Measurements from ENCODE around the gene H2BK1.

The H2BK1 gene

GRCh38 chr7:151179287-151179860, 30.9 kb downstream of the H2BK1 start:
- no peak for DNase-seq (ENCODE audit: low spot score)

DNA sequence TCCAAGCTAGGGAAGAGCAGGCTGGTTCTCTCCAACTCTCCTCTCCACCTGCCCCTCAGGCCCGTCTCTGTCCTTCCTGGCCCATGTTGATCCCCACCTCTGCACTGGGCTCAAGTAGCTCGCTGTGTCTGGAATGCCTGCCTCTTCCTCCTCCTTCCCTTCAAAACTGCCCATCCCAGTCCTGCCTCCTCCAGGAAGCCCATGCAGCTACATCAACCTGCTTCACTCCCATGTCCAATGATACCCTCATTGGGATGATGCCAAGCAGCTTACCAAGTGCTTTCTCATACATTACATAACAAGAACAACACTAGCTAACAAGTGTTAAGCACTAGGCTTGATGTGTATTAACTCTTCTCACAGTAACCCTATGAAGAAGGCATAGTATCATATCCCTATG, 31.5 kb downstream of the H2BK1 start:
- no peak for DNase-seq (ENCODE audit: low spot score)

DNA sequence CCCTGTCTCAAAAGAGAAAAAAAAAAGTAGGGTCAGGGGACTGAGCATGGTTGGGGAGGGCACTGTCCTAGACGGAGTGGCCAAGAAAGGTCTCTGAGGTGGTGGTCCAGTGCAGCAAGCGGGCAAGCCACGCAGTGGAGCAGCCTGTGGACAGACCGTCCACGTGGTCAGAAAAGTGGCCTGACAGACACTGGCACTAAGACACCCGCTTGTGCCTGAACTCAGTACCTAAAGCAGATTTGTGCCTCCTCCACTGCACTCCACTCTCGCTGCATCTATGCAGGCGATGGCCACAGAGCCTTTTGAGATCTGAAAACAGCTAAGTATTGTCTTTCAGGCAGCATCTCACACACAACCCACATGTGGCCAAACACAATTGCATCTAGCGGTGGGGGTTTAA, 32.1 kb downstream of the H2BK1 start:
- no peak for DNase-seq (ENCODE audit: low spot score)

DNA sequence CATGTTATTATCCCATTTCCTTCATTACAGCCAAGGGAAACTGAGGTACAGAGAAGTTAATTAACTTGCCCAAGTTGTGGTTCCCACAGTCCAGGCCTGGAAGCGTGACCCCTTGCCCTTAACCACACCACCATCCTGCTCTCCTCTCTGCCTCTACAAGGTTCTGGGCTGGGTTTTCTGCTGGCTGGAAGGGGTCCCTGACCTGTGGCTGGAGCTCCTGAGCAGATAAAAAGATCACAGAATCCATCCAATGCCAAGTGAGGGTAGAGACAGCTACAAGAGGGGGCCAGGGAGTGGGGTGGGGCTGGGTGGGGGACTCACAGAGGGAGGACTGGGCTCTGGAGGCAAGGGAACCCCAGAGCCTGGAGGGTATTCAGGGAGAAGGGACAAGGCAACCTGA, 33.0 kb downstream of the H2BK1 start:
- DNase-seq (ENCODE audit: low spot score) = no peak

DNA sequence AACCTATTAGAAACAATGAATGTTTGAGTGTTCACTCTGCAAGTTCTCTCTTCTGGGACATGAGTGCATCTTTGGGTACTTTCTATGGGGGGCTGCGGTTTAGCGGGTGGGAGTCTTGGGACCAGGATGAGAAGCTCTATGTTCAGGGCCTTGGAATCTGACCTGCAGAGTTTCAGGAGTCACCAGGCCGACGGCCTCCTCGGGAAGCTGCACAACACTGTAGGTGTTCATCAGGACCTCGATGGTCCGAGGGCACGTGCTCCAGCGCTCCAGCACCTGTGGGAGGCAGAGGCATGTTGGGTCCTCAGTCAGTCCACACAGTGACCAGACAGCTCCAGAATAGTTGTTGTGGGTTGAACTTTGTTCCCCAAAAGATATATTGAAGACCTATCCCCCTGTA, 33.9 kb downstream of the H2BK1 start:
- DNase-seq (ENCODE audit: low spot score) = no peak

DNA sequence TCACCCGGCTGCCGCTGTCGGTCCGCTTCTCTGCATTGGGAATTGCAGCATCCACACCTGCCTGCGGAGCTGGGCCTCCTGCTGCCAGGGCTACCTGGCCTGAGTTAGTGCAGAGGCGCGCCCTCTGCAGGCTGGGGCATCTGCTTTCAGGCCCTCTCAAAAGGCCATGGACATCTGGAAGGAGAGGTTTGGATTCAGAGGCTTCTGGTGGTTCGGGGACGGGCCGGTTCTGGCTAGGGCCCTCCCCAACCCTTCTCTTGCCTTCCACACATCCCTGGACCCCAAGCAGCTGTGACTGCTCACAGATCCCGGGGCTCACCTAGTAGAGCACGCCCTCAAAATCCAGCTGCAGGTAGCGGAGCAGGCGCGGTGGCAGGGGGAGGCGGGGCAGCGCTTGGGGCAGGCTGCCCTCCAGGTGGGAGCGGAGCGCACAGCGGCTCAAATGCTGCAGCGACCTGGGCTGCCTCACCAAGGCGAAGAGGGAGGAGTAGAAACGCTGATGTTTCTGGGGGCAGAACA, 34.4 kb downstream of the H2BK1 start:
- no peak for DNase-seq (ENCODE audit: low spot score)

GRCh38 chr7:151175047-151175792, 35.1 kb downstream of the H2BK1 start:
- DNase-seq (ENCODE audit: low spot score) = no peak

DNA sequence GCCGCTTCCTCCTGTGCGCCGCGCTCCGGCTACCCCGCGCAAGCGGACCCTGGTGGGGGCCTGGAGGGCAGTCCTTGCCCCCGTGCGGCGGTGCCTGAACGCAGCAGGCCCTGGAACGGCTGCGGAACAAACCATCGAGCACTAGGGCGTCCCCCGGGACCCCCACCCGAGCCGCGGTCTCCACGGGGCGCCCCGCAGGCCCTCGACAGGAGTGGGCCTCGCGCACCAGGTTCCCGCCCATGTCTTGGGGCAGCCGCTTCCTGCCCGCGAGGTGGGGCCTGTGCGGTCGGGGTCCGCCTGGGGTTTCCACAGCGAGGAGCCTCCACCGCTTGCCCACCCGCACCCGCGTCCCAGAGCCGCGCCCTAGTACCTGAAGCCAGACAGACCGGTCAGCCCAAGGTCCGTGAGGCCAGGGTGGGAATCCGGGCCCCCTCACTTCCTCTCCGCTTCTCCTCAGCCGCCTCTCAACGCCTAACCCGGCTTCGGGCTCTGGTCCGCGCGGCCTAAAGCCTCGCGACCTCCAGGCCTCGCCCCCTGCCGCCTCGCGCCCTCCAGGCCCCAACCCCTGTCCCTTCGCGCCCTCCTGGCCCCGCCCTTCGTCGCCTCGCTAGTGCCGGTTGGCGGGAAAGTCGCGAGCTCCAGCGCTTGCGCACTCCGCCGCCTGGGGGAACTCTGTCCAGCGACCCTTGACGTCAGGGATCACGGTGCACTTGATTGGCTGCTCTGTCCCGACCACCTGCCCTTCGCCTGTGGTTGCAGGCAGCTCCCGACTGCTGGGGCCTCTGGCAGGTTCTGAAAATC, 35.8 kb downstream of the H2BK1 start:
- no peak for DNase-seq (ENCODE audit: low spot score)

DNA sequence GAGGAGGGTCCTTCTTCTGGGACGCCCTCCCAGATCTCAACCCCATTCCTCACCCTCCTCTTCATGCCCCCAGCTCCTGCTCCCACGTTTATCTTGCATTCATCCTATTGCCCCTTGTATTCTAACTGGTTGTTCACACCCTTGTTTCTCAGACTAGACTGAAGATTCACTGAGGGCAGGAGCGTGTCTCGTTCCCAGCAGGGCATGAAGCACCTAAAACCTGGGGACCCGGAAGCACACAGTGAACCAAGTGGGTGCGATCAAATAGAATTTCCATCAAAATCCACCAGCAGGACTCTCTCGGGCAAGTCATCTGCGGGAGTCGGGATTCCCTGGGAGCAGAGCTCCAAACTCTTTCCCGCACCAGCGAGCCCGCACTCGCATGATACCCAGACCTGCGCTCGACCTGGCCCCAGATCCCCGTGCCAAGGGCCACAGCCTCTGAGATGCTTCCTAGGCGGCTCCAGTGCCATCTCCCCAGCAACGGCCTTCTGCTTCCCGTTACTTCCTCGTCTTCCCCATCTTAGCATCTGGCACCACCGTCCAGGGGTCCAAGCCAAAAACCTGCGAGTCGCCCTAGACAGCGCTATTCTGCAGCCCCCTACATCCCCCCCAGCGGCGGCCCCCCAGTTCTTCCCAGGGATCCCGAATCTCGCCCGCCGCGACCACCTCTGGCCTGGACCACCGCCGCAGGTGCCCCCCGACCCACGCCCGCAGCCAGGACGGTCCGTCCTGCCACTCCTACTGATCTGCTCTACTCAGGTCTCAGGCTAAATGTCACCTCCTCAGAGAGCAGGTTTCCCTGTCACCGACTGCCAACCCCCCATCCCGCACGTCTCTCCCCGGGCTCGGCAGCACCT, 36.7 kb downstream of the H2BK1 start:
- no peak for DNase-seq (ENCODE audit: low spot score)

- peak; percentile 89 for DNase-seq (ENCODE audit: low spot score)
These were observed 37.8 kb downstream of the H2BK1 start for GRCh38 chr7:151172273-151173141.

DNA sequence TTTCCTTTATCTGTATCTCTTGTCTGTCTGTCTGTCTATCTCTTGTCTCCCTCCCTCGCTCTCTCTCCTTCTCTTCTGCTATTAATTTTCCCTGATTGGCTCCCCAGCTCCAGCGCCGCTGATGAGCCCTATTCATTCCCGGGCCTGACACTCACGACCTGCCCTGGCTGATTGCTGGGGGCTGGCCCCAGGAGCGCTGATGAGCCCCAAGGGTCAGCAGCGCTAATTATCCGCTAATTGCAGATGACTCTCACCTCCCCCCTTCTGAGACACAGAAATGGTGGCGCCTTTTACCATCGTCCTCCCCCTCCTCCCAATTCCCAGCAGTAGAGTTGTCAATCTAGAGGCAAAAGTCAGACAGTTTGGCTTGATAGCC, 41.5 kb downstream of the H2BK1 start:
- DNase-seq (ENCODE audit: low spot score) = no peak

DNA sequence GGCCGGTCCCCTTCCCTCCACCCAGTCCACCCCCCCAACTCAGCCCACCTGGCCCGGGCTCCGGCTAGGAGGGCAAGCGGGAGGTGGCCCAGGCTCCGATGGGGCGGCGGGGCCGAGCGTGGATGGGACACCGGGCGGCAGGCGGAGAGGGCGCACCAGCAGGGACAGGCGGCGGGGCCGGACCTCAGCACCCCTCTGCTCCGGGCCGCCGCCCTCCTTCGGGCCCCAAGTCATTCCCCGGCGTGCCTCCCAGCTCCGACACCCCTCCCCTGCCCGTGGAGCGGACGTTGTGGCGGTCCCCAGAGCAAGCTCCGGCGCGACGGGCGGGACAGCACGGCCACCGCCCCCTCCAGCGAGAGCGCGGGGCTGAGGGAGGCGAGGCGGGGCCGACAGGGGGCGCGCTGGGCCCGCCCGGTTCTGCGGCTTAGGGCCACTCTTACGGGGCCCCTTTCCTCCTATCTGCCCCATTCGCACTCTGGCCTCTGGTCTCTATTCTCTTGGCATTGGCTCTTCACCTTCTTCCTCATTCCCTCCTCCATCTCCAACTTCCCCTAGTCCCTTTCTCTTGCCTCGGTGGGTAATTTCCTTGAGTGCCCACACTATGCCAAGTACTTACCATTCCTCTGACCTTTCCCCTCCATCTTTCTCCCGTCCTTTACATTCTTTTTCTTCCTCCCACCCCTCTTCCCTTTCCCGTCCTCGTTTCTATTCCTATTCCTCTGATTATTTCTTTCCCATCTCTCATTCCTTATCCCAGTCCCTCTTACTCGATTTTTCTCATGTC, 42.1 kb downstream of the H2BK1 start:
- peak; percentile 77 for DNase-seq (ENCODE audit: low spot score)

DNA sequence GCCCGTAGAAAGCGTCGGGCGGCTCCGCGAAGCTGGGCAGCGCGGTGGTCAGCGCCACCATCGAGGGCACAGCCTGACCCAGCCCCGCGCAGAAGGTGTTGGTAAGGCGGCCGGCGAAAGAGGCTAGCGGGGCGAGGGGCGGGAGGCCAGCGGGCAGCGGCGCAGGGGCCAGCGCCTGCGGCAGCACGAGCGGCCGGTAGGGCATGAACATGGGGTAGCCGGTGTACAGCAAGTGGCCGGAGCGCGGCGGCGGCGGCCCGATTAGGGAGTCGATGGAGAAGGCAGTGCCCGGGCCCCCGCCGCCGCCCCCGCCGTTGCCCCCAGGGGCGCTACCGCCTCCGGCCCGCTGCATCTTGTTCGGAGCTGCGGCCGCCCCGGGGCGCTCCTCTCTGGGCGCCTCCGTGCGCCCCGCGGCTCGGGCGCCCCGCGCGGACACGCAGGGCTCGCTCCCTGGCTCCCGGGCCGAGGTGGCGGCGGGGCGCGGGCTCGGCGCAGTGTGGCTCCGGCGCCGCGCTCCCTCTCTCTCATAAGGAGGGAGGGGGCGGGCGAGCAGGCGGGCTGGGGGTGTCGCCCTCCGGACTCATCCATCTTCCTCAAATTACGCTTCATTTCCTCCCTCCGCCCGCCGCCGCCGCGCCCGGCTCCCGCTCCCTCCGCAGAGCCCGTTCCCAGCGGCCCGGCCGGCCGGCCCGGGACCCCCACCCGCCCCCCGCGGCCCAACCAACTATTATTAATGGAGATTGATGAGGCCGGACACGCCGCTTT, 42.9 kb downstream of the H2BK1 start, which contains the start of gene GBX1:
Gene GBX1, minus strand, starts transcription at position 498 of the 765 bp plus-strand sequence. Its CDS starts 146 bp downstream, at position 352.
- peak; percentile 76 for DNase-seq (ENCODE audit: low spot score)

DNA sequence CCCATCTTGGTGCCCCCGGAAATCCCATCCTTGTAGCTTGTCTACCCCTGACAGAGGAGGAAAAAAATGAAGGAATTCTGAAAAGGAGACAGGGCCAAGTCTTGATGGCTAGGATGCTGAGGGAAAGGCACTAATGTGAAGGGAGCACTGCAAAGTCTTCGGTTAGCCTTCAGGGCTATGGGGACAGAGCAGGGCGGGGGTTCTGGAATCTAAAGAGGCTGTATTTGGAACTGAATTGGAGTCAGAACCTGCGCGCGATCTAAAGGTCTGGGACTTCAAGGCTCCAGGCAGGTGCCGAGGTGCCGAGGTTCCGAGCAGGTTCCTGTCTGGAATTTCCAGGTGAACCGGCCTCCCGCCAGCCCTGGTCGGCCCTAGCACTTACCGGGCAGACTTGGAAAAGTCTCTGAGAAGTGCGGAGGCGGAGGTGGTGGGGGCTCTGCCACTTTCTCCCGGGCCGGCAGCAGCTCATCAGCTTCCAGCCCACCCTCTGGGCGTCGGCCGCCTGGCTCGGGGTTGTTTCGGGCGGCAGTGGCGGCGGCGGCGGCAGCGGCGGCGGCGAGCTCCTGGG, 43.6 kb downstream of the H2BK1 start:
- no peak for DNase-seq (ENCODE audit: low spot score)

DNA sequence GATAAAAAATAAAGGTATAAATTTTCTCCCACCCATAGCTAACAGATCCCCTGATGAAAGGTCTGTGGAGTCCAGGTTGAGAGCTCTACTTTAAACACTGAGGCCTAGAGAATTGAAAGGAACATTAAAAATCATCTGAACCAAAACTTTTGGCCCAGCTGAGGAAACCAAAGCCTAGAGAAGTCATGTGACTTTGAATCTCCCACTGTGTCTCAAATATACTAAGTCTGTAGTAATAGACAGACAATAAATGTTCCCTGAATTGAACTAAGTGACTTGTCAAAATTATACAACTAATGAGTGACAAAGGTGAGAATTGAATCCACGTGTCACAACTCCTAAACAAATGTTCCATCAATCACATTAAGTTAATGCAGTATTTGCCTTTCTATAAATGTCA, 48.5 kb downstream of the H2BK1 start:
- DNase-seq (ENCODE audit: low spot score) = no peak

Measured in ecto neural progenitor cell (in vitro differentiated cells).